ENCODE results near the gene TMEM196. TPM values are rescaled to one million over a fixed set of nuclear protein-coding genes. Genes with fewer than 3 reads are reported as not detected.

Gene TMEM196
- total and polyA plus RNA-seq, 2 of the 4 experiments (the other 2 are of a cell fraction) = not detected

DNA sequence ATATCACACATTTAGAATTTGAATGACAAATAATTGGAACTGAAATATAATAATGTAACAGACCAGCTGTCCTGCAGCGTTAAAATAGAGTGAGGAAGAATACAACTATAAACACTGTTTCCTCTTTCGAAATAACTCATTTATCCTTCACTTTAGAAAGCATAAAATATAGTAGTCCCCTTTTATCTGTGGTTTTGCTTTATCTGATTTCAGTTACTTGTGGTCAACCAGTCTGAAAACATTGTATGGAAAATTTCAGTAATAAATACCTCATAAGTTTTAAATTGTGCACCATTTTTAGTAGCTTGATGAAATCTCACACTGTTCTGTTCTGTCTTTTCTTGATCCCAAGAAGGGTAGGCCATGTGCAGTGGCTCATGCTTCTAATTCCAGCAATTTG, 96.2 kb downstream of the TMEM196 start:
- POLR2A ChIA-PET (ENCODE audit: unreplicated experiment) = no interaction called here
- Histone ChIP-seq H3K27me3 (ENCODE audit: control insufficient read depth, insufficient read depth, low read length) (no peaks in the 10 kb centered on the region), H3K27ac (ENCODE audit: insufficient read depth, low read length) (no peak overlapping the region), H3K9me1 (ENCODE audit: insufficient read depth, low read length) (no peaks in the 10 kb centered on the region), H2BK15ac (ENCODE audit: low read depth, low read length) (no peak overlapping the region), H3K79me1 (ENCODE audit: low read depth in 1 of 2, low read length in 2 of 2) (no peaks in the 10 kb centered on the region), H4K8ac (ENCODE audit: low read depth in 2 of 2, low read length in 2 of 2) (no peak overlapping the region), H3K14ac (replicated peaks; ENCODE audit: low read depth, low read length) (no peak overlapping the region), H3K4me2 (ENCODE audit: low read depth, low read length) (no peak overlapping the region), H3K9ac (ENCODE audit: low read depth, low read length) (no peak overlapping the region), H2BK20ac (ENCODE audit: low read depth, low read length) (no peak overlapping the region), H3K23ac (ENCODE audit: low read depth, low read length) (no peak overlapping the region), H3K4me1 (ENCODE audit: control insufficient read depth, insufficient read depth, low read length) (no peaks in the 10 kb centered on the region), H3K4me3 (ENCODE audit: insufficient read depth, low read depth, low read length) (no peak overlapping the region), H2BK5ac (ENCODE audit: low read depth, low read length, poor library complexity, severe bottlenecking) (no peak overlapping the region), H3K56ac (ENCODE audit: extremely low read depth, insufficient read depth, low read length) (no peak overlapping the region), H2AK5ac (ENCODE audit: low read depth, low read length) (no peak overlapping the region), H3K18ac (ENCODE audit: low read depth, low read length) (no peak overlapping the region), H4K5ac (ENCODE audit: low read depth, low read length) (no peak overlapping the region), H3K36me3 (ENCODE audit: control insufficient read depth, insufficient read depth, low read length) (no peaks in the 10 kb centered on the region), H2BK120ac (ENCODE audit: low read depth, low read length) (no peak overlapping the region), H3K9me3 (ENCODE audit: control insufficient read depth, insufficient read depth, low read length) (no peaks in the 10 kb centered on the region), H3K4ac (ENCODE audit: low read depth, low read length) (no peak overlapping the region), H4K20me1 (ENCODE audit: insufficient read depth, low read length) (no peaks in the 10 kb centered on the region), H2AFZ (replicated peaks; ENCODE audit: low read length, poor library complexity) (no peak overlapping the region), H2AK9ac (replicated peaks; ENCODE audit: low read depth, low read length, poor library complexity) (peak overlapping the region; percentile 55), H4K91ac (ENCODE audit: insufficient read depth, low read depth, low read length) (no peak overlapping the region)
- dilution Hi-C loops (cut with HindIII; ENCODE audit: low sequenced_read_pairs, unreplicated experiment) = no loop called here
- BruUV-seq (replicated peaks) = no TSS peak
- DNase-seq = no peak
- TF ChIP-seq CEBPB (IDR thresholded peaks at IDR 0.05; ENCODE audit: low read depth, low read length) (no peak), RAD21 (IDR thresholded peaks at IDR 0.05; ENCODE audit: low read length) (no peak), RFX5 (IDR thresholded peaks at IDR 0.05; ENCODE audit: low read depth, low read length) (no peak), POLR2A (IDR thresholded peaks at IDR 0.05; ENCODE audit: low read depth, low read length) (no peak), SMC3 (IDR thresholded peaks at IDR 0.05; ENCODE audit: low read depth, low read length) (no peak), MAZ (IDR thresholded peaks at IDR 0.05; ENCODE audit: borderline replicate concordance, low read depth, low read length) (no peak), BHLHE40 (IDR thresholded peaks at IDR 0.05; ENCODE audit: low read depth, low read length) (no peak)
- TF ChIP-seq, protein P1, sequence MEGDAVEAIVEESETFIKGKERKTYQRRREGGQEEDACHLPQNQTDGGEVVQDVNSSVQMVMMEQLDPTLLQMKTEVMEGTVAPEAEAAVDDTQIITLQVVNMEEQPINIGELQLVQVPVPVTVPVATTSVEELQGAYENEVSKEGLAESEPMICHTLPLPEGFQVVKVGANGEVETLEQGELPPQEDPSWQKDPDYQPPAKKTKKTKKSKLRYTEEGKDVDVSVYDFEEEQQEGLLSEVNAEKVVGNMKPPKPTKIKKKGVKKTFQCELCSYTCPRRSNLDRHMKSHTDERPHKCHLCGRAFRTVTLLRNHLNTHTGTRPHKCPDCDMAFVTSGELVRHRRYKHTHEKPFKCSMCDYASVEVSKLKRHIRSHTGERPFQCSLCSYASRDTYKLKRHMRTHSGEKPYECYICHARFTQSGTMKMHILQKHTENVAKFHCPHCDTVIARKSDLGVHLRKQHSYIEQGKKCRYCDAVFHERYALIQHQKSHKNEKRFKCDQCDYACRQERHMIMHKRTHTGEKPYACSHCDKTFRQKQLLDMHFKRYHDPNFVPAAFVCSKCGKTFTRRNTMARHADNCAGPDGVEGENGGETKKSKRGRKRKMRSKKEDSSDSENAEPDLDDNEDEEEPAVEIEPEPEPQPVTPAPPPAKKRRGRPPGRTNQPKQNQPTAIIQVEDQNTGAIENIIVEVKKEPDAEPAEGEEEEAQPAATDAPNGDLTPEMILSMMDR (conservative IDR thresholded peaks at IDR 0.05; ENCODE audit: low read depth, low read length) = no peak
- WGBS, 2 experiments (ENCODE audit: extremely low coverage in 2 of 2, insufficient read length in 1 of 2) = no CpG with 5 or more reads among the region's 2 CpGs
- intact Hi-C loops (cut with micrococcal nuclease) = no loop called here
- no peak for ATAC-seq (ENCODE audit: low read depth)
- CTCF ChIA-PET = no interaction called here
- in situ Hi-C loops (cut with MboI; ENCODE audit: low sequenced_read_pairs) = no loop called here
